NCI-H2171 treated with DMSO at 0.1 percent for 48 hours (cell line): ENCODE data around the gene NT5C.

Experiments
- DNase-seq: peaks from one replicate; lab custom pipeline; 2025; lab: John Stamatoyannopoulos, UW

NT5C gene

DNA sequence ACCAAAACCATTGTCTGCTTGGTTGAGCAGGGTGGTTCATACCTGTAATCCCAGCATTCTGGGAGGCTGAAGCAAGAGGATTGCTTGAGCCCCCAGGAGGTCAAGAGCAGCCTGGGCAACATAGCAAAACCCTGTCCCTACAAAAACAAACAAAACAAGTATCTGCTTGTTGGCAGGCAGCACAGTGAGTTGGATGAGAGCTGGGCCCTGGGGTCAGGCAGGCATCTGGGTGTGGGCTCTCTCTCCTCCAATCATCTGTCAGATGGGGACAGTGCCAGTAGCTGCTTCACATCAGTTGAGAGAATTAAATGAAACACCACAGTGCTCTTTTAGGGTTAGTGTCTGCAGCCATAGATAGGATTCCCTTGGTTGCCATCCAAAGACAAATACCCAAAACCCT is 16.0 kb downstream of the NT5C start:
- no peak for DNase-seq

DNA sequence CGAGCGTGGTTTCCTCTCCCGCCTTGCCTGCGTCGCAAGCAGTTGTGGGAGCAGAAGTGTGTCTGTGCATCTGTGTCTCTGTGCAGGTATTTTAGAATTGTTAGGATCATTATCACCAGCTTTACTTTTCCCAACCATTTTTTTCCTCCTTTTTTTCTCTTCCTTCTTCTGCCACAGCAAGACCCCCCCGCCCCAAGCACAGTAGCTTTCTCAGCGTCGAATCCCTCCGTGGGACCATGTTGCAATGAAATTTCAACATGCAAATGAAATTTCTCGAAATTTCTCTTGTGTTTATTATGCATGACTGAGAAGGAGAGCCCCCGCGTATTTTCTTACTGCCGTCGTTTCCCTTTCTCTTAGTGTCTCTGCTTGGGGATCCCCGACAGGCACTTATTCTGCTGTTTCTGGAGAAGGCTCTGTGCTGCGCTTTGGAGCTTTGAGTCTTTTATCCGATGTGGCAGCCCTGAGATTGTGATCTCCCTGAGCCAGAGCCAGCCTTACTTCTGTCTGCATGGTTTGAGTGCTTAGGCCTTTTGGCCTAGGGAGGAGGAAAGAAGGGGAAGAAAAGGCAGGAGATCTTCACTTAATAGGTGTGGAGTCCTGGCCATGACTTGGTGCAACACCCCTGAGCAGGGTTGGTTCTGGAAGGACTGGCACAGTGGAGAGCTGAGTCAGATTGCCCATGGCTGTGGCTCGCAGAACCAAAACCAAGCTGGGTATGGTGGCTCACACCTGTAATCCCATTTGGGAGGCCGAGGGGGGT is 16.8 kb downstream of the NT5C start:
- no peak for DNase-seq

DNA sequence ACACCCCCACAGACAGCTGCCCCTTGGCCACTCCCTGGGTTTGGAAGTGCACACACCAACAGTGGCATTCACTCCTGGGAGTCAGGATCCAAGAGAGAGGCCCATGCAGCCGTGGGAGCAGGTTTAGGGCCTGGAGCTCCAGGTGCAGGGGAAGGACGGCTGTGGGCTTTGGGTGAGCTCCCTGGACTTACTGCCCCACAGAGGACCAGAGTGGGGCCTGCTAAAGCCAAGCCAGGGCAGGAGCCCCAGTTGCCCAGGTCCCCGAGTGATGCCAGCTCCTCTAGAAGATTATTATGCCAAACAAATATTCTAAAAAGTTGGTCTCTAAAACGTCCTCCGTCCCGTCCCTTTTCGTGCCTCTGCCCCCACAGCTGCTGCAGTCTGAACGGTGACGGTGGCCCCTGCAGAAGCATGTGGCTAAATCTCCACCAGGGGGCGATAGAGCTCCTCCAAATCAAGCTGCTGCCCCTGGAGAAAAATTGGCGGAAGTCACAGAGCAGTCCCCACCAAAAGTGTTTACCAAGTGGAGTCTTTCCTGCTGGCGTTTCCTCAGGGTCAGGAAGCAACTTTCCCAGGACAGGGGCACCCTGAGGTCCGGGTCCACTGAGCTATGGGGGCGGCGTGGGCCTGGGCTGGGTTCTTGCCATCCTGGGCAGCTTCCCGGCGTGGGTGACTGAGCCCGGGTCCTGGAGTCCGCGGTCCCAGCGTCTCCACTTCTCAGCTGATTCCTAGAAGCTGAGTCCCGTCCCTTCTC is 17.6 kb downstream of the NT5C start:
- peak; percentile 85 for DNase-seq

DNA sequence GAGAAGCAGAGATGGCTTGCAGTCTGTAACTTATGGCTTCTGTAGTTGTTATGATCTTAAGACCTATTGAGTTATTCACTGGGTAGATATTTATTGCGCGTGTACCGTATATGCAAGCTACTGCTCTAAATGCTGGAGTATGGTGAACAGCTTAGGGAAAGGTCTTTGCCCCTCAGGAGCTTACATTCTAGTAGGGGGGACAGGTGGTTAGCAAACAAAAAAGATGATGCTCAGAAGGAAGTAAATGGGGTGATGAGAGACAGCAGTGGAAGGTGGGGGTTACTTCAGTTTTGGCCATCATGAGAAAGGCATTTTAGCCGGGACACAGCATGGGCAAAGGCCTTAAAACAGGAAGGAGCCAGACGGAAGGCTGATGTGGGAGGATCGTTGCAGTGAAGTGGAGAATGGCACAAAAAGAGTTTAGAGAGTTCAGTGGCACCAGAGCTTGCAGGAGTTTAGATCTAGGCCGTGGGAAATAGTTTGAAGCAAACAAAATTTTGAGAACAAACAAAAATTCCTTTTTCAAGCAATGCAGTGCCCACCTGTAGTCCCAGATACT is 19.7 kb downstream of the NT5C start:
- DNase-seq = no peak

DNA sequence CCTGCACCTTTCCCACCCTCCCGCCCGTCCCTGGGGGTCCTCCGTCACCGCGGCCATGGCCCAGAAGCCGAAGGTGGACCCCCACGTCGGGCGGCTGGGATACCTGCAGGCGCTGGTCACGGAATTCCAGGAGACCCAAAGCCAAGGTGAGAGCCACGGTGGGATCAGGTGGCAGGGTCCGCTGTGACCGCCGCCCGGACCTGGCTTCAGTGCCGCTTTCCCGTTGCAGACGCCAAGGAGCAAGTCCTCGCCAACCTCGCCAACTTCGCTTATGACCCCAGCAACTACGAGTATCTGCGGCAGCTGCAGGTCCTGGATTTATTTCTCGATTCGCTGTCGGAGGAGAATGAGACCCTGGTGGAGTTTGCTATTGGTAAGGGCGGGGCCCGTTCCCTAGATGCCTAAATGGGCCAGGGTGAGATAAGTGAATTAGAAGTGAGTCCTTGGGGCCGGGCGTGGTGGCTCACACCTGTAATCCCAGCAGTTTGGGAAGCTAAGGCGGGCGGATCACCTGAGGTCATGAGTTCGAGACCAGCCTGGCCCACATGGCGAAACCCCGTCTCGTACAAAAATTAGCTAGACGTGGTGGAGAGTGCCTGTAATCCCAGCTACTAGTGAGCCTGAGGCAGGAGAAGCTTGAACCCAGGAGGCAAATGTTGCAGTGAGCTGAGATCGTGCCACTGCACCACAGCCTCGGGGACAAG is 21.2 kb downstream of the NT5C start:
- no peak for DNase-seq

DNA sequence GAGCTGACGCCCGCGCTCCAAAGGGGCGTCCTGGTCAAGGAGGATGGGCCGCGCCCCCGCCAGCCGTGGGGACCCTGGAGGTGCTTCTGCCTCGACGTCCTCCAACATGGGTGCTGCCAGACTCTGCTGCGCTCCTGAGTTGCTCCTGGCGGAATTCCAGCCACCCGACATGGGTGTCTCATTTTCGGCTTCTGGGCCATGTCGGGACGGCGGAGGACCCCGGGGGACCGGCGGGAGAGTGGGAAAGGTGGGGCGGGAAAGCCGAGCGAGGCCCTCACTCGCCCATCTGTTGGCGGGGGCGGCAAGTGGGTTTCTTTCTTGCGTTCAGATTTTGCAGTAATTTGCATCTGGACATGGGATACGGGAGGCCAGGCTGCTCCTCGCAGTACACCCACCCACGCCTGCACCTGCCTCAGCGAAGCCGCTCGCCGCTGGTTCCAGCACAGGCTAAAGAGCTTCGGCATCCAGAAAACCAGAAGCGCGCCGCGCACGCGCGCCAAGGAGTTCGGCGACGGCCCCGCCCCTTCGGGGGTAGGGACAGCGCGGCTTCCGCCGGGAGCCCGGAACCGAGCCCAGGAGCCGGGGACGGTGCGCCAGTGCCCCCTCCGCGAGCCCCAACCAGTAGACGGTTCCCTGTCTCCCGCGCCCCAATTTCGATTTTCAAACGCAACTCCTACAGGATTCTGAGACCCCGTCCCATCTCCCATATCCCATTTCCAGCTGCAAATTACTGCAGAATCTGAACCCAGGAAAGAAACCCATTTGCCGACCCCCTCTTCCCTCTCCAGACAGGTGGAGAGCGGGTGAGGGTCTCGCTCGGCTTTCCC is 21.9 kb downstream of the NT5C start, which contains the start of gene ARMC7:
TSS of gene ARMC7 (plus strand) at position 563 of the 827 bp plus-strand sequence. CDS start 320 bp downstream, outside the sequence.
- peak; percentile 78 for DNase-seq

DNA sequence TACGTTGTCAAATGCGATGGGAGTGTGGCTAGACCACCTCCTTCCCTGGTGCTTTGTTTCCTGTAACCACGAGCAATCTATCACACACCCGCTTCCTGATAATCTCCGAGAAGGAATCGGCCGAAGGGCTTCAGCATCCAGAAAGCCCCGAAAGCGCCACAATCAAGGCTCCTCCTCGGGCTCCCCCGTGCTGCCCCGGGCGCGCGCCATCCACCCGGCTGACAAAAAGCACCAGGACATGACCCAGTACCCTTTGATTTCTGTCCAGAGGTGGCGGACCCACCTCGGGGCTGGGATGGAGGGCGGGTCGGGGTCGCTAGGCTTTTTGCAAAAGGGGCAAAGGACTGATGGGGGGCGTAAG is 22.5 kb downstream of the NT5C start:
- DNase-seq = no peak

DNA sequence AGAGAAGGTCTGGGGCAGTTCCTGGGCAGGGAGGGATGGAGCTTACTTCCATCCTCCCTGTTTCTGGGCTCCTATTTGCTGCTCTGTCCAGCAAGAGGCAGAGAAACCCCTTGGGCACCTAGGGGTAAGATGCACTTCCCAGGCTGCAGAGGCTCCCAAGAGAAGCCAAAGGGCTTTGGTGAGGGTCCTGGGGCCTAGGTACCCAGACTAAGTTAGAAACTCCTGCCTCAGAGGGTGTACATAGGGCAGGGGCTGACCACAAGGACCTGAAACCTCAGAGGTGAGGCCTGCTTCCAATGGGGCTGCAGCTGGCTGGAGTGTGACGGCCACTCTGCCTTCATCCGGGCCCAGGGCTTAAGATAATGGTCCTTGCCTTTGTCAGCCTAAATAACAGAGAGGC is 23.3 kb downstream of the NT5C start:
- DNase-seq = no peak

DNA sequence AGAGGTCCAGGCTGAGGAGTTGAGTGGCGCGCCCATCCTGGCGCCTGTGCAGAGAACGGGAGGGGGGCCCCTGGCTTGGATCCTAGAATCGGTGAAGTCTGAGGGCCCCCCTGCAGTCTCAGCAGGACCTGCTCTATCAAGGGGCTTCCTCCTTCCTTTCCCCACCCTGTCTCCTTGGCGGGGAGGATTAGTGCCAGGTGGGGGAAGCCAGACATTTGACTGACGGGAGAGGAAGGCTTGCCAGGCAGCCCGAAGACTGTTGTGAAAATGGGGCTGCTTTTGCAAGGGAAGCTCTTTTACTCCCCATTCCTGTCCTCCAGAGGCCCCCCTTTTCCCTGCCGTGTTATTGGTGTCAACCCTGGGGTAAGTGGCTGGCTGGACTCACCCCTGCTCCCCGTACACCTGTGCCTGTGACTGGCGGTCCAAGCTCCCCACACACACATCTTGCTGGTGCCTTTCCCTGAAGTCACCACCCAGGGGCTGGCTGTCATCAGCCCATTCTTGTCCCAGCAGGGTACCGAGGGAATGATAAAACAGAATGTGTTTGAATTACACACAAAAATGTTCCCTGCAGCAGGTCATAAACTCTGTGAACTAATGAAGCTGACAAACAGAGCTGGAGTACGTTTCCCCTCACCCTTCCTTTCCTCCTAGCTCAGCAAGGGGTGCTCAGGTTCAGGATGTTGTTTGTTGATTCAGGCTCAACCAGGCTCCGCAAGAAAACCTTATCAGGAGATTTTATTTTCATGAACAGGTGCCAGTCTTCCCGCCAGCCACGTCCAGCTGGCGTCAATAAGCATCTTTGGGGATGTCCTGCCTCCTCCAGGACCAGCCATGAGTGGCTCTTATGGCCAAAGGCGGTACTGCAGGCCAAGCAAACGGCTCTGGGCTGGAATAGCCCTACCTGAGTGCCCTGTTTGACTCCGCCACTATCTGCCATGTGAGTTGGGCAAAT is 26.1 kb downstream of the NT5C start:
- peak; percentile 84 for DNase-seq

DNA sequence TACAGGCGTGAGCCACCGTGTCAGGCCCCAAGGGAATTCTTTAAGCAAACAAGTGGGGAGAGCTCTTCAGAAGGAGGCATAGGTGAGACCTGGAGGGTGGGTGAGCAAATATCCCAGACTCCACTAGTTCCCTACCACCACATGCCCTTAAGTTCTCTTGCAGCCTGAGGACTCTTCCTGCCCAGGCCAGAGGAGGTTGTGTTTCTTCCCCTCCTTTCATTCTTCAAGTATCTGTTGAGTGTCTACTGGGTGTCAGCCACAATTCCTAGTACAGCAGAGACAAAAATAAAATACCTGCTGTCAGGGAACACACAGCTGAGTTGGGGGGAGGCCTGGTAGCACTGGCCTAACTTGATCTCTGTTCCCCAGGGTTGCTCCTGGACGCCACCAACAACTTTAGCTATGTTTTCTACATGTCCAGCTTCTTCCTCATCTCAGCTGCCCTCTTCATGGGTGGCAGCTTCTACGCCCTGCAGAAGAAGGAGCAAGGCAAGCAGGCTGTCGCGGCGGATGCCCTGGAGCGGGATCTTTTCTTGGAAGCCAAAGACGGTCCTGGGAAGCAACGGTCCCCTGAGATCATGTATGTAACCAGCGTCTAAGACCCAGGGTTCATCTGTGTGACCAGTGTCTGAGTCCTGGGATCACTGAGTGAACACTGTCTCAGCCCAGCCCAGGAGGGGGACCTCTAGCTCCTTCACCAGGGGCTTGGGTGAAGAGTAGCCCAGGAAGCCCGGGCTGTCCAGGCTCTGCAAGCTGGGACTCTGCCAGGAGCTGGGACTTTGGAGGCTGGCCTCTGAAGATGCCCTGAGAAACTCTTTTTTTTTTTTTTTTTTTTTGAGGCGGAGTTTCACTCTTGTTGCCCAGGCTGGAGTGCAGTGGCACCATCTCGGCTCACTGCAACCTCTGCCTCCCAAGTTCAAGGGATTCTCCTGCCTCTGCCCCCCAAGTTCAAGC is 27.7 kb downstream of the NT5C start:
- DNase-seq = no peak

DNA sequence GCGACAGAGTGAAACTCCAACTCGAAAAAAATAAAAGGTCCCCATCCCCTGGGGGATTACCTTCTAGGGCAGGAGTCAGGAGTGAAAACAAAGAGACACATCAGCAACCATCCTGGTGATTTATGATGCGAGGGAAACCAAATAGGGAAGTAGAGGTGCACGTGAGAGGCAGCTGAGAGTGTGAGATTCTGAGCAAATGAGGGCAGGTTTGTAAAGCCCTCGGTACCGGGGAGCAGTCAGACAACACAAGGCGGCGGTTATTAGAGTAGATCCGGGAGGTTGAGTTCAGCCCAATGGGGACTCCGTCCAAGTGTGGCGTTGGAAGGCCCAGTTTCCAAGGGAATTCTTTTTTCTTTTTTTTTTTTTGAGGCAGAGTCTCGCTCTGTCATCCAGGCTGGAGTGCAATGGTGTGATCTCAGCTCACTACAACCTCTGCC is 29.1 kb downstream of the NT5C start:
- peak; percentile 64 for DNase-seq

DNA sequence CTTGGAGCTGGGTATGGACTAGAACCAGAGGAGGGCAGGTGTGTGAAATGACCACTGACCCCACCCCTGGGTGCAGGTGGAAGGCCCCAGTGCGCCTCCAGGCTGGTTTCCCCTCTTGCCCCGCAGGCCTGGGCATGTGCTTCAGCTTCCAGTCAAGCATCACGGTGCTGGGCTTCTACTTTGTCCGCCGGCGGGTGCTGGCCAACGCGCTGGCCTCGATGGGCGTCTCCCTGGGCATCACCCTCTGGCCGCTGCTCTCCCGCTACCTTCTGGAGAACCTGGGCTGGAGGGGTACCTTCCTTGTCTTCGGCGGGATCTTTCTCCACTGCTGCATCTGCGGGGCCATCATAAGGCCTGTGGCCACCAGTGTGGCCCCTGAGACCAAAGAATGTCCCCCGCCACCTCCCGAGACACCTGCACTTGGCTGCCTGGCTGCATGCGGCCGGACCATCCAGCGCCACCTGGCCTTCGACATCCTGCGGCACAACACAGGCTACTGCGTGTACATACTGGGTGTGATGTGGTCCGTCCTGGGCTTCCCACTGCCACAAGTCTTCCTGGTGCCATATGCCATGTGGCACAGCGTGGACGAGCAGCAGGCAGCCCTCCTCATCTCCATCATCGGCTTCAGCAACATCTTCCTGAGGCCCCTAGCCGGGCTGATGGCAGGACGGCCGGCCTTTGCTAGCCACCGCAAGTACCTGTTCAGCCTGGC is 31.5 kb downstream of the NT5C start:
- DNase-seq = no peak

DNA sequence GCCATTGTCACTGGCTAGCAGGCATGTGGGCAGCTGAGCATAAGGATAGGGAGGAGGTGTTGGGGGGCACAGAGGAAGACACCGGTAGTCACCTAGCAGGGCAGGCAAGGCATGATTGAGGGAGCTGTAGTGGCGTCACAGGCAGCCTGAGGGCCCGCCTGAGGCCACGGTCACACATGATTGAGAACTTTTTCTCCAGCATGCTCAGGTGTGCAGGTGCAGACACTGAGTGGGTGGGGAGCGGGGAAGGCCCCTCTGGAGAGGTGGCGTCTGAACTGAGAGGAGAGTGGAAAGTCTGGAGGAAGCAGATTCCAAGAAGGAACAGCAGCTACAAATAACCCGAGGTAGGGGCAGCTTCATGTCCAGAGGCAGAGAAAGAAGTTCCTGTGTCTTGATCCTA is 32.7 kb downstream of the NT5C start:
- no peak for DNase-seq

DNA sequence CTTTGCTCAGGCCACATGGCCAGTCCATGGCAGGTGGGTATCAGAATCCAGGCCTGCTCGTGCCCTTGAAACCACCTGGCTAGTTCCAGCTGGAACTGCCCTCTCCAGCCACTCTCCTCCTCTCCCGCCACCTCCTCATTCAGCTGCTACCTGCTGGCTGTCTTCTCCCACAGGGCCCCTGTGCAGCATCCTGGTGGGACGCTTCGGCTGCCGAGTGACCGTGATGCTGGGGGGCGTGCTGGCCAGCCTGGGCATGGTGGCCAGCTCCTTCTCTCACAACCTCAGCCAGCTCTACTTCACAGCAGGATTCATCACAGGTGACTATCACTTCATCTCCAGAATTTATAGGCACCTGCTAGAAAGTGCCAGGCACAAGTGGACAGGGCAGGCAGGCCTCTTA is 33.7 kb downstream of the NT5C start:
- no peak for DNase-seq

DNA sequence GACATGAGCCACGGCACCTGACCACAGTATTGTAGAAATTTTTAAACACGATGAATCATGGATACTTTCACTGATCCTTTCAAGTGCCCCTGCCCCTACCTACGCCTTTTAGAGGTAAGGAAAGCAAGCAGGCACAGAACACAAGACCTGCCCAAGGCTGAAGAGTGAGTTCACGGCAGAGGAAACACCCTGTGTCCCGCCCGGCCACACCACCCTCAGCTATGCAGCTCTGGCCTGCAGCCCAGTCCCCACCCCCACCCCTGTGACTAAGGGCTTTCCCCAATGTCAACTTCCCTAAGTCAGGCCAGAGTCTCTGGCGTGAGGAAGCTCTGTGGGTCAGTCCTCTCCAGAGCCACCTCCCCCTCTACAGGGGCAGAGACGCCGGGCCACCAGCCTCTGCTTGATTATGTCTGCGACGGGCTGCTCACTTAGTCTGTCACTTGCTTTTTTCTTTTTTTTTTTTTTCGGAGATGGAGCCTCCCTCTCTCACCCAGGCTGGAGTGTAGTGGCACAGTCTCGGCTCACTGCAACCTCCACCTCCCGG is 35.4 kb downstream of the NT5C start:
- DNase-seq = no peak

DNA sequence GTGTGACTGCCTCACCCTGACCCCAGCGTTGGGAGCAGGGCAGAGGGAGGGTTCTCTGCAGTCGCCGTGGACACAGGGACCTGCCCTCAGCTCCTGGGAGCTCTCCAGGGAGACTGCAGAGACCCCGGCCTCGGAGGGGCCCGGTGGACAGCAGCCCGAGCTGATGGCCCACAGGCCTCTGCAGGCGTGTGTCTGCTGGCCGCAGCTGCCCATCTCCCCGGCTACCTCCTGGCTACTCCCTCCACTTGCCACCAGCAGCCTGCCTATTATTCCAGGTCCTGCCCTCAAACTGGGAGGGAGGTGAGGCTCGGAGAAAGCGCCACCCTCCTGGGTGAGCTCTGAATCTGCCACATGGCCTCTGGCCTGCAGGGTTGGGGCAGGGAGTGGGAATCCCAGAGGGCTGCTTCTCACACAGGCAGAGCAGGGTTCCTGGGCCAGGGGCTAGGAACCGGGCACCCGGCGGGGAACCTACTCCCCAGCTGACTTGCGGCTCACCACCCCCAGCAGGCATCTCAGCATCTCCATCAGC is 36.6 kb downstream of the NT5C start:
- no peak for DNase-seq

DNA sequence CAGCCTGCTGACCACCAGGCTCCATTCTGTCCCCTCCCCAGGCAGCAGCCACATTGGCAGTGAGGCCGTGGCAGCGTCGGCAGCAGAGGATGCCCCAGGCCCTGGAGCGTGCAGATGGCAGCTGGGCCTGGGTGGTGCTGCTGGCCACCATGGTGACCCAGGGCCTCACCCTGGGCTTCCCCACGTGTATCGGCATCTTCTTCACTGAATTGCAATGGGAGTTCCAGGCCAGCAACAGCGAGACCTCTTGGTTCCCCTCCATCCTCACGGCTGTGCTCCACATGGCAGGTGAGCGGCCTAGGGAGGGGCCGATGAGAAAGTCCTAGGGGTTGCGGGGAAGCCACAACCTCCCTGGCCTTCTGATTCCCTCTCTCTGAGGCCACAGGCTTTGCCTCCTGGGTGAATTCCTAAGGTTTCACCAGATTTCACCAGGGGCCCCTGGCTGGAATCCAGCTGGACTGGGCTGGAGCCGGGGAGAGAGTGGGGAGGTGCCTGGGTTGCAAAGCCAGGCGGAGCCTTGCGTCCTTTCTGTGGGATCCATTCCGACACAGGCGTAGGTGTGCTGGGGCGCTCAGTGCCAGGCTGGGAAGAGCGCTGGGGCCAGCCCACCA is 37.9 kb downstream of the NT5C start:
- DNase-seq = no peak
